HCT116 (cell line): ENCODE measurements around the gene BCAS4.

Experiments
- CBX3 ChIP-seq: IDR thresholded peaks from 2 replicates; pipeline ENCODE4 v1.6.1; 2012; ENCODE audit warnings: low read depth
- EGR1 ChIP-seq: IDR thresholded peaks from 2 replicates; pipeline ENCODE4 v1.6.1; 2012; ENCODE audit warnings: low read depth
- ELF1 ChIP-seq: IDR thresholded peaks from 2 replicates; pipeline ENCODE4 v1.6.1; 2012; ENCODE audit warnings: low read depth, borderline replicate concordance
- EZH2 ChIP-seq: fragments of 200-600 bp; sonication (generic); IDR thresholded peaks from 2 replicates; pipeline ENCODE4 v1.6.1; 2017; ENCODE audit warnings: antibody characterized with exemption, mixed run types
- POLR2A ChIP-seq: IDR thresholded peaks from 2 replicates; pipeline ENCODE4 v1.7.0; 2011; ENCODE audit warnings: borderline replicate concordance; ENCODE audit not compliant: insufficient read depth, insufficient read length; ENCODE audit errors: extremely low read depth
- POLR2AphosphoS5 ChIP-seq: IDR thresholded peaks from 2 replicates; pipeline ENCODE4 v1.6.1; 2011; ENCODE audit warnings: mild to moderate bottlenecking, low read depth, low read length, moderate library complexity
- RAD21 ChIP-seq: IDR thresholded peaks from 2 replicates; pipeline ENCODE4 v1.6.1; 2012; ENCODE audit warnings: low read depth, mild to moderate bottlenecking
- ZFX ChIP-seq: fragments of 450-650 bp; IDR thresholded peaks from 2 replicates; pipeline ENCODE4 v1.6.1; 2017
- ZNF274 ChIP-seq: fragments of 200-500 bp; sonication (Bioruptor generic); IDR thresholded peaks from 2 replicates; pipeline ENCODE4 v1.6.1; 2014; ENCODE audit warnings: mild to moderate bottlenecking, low read depth, low read length, inconsistent platforms
- TF ChIP-seq, protein P1 (sequence below), 3 experiments: fragments of 200-600 bp in 1 of 3; sonication (generic) in 1 of 3; IDR thresholded peaks in 2 of 3; conservative IDR thresholded peaks in 1 of 3; 2 replicates each; pipeline ENCODE4 v1.5.1; 2012 to 2017; ENCODE audit warnings: low read depth in 2 of 3, low read length in 2 of 3, antibody characterized with exemption in 1 of 3, borderline replicate concordance in 1 of 3, control low read depth in 1 of 3, mild to moderate bottlenecking in 1 of 3, mixed read lengths in 1 of 3, mixed run types in 1 of 3, moderate library complexity in 1 of 3; ENCODE audit not compliant: insufficient read depth in 1 of 3

DNA sequence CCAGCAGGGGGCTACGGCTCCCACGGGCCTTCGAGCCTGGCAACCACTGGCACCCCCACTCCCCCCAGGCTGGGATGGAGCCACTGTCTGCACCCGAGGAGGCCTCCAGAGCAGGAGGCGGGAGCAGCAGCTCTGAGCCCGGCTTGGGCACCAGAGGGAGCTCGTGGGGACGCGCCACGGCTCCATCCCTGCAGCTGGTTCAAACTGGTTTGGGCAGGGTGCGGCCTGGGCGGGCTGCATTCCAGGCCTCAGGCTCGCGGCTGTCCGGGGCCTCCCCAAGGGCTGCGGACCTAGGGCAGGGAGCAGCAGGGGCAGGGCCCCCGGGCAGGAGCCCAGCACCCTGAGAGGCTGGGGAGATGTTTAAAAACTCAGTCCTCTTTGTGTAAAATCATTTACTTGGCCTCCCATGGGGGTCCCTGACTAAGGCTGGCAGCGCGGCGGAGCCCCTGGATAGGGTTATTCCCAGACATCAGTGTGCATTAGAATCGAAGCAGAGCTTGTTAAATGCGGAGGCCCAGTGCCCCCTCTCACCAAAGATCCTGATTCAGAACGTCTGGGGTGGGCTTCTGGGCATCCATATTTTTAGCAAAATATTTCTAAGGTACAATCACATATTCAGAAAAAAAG is 4.1 kb upstream of the BCAS4 start:
- TF ChIP-seq, protein P1, sequence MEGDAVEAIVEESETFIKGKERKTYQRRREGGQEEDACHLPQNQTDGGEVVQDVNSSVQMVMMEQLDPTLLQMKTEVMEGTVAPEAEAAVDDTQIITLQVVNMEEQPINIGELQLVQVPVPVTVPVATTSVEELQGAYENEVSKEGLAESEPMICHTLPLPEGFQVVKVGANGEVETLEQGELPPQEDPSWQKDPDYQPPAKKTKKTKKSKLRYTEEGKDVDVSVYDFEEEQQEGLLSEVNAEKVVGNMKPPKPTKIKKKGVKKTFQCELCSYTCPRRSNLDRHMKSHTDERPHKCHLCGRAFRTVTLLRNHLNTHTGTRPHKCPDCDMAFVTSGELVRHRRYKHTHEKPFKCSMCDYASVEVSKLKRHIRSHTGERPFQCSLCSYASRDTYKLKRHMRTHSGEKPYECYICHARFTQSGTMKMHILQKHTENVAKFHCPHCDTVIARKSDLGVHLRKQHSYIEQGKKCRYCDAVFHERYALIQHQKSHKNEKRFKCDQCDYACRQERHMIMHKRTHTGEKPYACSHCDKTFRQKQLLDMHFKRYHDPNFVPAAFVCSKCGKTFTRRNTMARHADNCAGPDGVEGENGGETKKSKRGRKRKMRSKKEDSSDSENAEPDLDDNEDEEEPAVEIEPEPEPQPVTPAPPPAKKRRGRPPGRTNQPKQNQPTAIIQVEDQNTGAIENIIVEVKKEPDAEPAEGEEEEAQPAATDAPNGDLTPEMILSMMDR (IDR thresholded peaks at IDR 0.05 in 2 of 3, conservative IDR thresholded peaks at IDR 0.05 in 1 of 3; ENCODE audit: borderline replicate concordance in 1 of 3, insufficient read depth in 1 of 3, low read depth in 2 of 3, low read length in 2 of 3): peak; percentile 64 to 86 (median 74); a peak in 5 of 6 replicates
- TF ChIP-seq POLR2AphosphoS5 (peak; percentile 70; the same call in 1 of the 2 replicates), EZH2 (no peak), POLR2A (peak; percentile 54), EGR1 (no peak), ZFX (peak; percentile 82), RAD21 (peak; percentile 46), ZNF274 (no peak), CBX3 (0 out of 2 replicates have a peak, but pooled peaks have one; percentile 42), ELF1 (no peak)
